Choroid plexus epithelial cell (primary cell): ENCODE results near the gene SURF2.
A peak's percentile ranks its signal among the peaks of the same experiment; 100 is the strongest.
"Not testable (repeated sequence)": the region's sequence is repeated elsewhere in the genome, so short reads cannot be mapped to it uniquely, and the experiment has no call there.

ENCODE experiments used
- DNase-seq: peaks from one replicate; pipeline ENCODE4 v3.0.0-alpha.2; 2010; ENCODE audit warnings: low read depth
- H3K4me3 ChIP-seq: 2 replicates; pipeline ENCODE4 v1.5.1; 2011; ENCODE audit warnings: low read depth, mild to moderate bottlenecking, control low read depth, low read length, moderate library complexity
- CTCF ChIP-seq: conservative IDR thresholded peaks from 2 replicates; pipeline ENCODE4 v1.5.1; 2011; ENCODE audit warnings: low read depth, mild to moderate bottlenecking, control low read depth, inconsistent platforms, low read length, moderate library complexity

SURF2 gene

GRCh38 chr9:133322701-133323100 lies 33.6 kb upstream of the SURF2 start:
- no peak for DNase-seq
- no peak overlapping the region for H3K4me3 ChIP-seq
- no peak for TF ChIP-seq CTCF

GRCh38 chr9:133323211-133323610 lies 33.1 kb upstream of the SURF2 start:
- TF ChIP-seq CTCF: no peak
- no peak overlapping the region for H3K4me3 ChIP-seq
- DNase-seq: no peak

GRCh38 chr9:133323991-133324703 lies 32.2 kb upstream of the SURF2 start:
- no peak for TF ChIP-seq CTCF
- H3K4me3 ChIP-seq: no peak overlapping the region
- no peak for DNase-seq

GRCh38 chr9:133327021-133327420 lies 29.3 kb upstream of the SURF2 start:
- not testable (repeated sequence) for DNase-seq, H3K4me3 ChIP-seq

- H3K4me3 ChIP-seq: no peak overlapping the region
- TF ChIP-seq CTCF: no peak
- DNase-seq: no peak
These were observed 28.4 kb upstream of the SURF2 start for GRCh38 chr9:133327834-133328484.

- peak; percentile 37 for DNase-seq
- TF ChIP-seq CTCF: peak; percentile 68
- not testable (repeated sequence) for H3K4me3 ChIP-seq
These were observed 26.8 kb upstream of the SURF2 start for GRCh38 chr9:133329306-133330156.

GRCh38 chr9:133331221-133331620 lies 25.1 kb upstream of the SURF2 start:
- TF ChIP-seq CTCF: no peak
- H3K4me3 ChIP-seq: no peak overlapping the region
- DNase-seq: no peak
